GM18502 (cell line): ENCODE data around the gene RAD51C.
"Not testable (repeated sequence)": the region's sequence is repeated elsewhere in the genome, so short reads cannot be mapped to it uniquely, and the experiment has no call there.

Experiments
- ATAC-seq: cut with Tn5 transposase; IDR thresholded peaks from one replicate; pipeline ENCODE4 v1.9.1; 2021; ENCODE audit warnings: mild to moderate bottlenecking; ENCODE audit not compliant: unreplicated experiment, poor library complexity

Gene RAD51C

DNA sequence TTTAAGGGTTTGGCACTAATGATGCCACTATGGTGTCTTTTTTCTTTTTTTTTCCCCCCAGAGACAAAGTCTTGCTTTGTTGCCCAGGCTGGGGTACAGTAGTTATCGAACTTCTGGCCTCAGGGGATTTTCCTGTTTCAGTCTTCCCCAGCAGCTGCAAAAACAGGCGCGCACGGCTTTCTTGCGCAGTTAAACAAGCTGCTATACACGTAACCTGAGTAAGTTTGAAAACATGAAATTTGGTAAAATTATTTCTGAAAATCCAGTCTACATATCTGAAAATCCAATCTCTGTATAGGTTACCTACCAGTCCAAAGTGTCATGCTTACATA lies 12.4 kb upstream of the RAD51C start:
- no peak for ATAC-seq

DNA sequence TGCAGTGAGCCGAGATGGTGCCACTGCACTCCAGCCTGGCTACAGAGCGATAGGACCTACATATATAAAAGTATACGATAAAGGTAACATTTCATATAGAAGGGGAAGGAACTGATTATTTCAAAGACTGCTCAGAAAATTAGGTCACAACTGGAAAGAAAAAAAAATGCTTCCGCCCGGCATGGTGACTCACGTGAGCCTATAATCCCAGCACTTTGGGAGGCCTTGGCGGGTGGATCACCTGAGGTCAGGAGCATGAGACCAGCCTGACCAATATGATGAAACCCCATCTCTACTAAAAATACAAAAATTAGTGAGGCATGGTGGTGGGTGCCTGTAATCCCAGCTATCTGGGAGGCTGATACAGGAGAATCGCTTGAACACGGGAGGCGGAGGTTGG lies 8.4 kb upstream of the RAD51C start:
- no peak for ATAC-seq

DNA sequence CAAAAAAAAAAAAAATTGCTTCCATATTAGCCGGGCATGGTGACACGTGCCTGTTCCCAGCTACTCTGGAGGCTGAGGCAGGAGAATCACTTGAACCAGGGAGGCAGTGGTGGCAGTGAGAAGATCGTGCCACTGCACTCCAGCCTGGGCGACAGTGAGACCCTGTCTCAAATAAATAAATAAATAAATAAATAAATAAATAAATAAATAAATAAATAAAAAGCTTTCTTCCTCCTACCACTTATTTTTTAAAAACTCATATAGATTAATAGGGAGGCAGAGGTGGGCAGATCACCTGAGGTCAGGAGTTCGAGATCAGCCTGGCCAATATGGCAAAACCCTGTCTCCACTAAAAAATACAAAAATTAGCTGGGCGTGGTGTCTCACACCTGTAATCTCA lies 7.9 kb upstream of the RAD51C start:
- ATAC-seq = not testable (repeated sequence)

DNA sequence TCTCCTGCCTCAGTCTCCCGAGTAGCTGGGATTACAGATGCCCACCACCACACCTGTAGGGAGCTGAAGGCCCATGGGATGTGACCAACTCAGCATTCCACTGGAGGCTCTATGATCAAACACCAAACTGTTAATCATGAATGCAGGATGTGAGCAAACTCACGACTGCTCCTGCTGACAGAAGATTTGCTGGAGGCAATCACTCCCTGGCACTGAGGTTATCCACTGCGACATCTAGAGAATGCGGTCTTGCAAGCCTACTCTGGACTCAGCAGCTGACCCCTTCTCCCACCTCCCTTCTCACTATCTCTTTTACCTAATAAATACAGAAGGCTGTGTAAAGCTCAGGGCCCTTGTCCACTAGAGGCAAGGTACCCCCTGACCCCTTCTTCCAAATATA lies 5.4 kb upstream of the RAD51C start:
- no peak for ATAC-seq

DNA sequence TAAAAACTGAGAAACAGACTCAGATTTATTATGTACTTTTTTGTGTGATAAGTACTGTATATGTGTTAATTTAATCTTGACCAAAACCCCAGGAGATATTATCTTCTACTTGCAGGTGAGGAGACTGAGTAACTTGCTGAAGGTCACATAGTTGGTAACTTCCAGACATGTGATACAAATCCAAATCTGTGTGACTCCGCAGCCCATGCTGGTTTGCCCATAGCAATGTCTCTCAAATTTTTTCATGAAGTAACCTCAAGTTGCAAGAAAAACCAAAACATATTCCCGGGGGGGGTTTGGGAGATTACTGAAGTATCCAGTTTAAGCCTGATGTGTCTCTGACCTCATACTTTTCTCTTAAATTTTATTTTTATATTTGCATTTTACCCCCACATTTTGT lies 3.9 kb upstream of the RAD51C start:
- no peak for ATAC-seq

DNA sequence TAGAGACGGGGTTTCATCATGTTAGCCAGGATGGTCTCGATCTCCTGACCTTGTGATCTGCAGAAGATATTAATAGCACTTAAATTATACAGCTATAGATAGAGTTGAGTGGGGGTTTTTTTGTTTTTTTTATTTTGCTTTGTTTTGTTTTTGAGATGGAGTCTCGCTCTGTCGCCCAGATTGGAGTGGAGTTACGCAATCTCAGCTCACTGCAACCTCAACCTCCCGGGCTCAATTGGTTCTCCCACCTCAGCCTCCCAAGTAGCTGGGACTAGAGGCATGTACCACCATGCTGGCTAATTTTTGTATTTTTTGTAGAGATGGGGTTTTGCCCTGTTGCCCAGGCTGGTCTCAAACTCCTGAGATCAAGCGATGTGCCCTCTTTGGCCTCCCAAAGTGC lies 2.4 kb upstream of the RAD51C start:
- not testable (repeated sequence) for ATAC-seq

DNA sequence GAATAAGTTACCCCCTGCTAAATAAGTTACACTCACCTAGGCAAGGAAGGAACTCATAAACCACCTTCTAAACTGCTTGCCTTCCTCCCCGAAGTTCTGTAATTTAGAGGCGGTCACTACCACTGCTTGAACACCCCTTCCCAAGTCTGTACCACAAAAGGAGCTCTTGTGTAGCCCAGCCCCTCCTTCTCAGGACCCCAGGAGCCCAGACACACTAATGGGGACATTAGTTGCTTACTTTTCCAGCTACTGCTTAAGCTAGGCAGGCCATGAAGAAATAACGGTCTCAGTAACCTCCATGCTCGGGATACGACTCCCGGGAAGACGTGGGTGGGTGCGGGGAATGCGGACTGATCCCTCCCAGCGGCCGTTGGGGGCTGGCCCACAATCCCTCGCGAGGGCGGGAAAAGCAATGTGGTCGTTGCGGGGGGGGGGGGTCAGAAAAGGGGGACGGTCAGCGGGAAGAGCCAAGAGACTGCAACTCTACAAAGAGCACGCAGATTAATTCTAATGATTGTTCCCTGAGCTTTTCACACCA lies 632 bp upstream of the RAD51C start, which contains the start of gene TEX14:
TSS of gene TEX14 (minus strand) at position 345 of the 538 bp plus-strand sequence. CDS start 40,044 bp downstream, outside the sequence.
- no peak for ATAC-seq

DNA sequence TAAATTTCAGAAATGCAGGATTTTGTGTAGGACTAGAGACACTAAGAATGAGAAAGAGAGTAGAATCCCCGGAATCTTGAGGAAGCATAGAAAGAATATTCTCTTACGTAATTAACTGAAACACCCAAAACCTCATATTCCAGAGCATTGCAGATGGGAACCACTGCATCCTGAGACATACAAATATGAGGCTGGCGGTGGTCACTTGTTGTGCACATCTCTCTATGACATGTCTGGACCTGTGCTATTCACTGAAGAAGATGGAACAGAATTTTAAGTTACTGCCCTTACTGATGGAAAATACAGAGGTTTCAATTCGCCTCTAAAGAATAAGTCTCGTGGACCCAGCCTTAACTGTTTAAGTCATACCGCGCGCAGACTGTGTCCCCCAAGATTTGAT lies 806 bp downstream of the RAD51C start:
- ATAC-seq = no peak

DNA sequence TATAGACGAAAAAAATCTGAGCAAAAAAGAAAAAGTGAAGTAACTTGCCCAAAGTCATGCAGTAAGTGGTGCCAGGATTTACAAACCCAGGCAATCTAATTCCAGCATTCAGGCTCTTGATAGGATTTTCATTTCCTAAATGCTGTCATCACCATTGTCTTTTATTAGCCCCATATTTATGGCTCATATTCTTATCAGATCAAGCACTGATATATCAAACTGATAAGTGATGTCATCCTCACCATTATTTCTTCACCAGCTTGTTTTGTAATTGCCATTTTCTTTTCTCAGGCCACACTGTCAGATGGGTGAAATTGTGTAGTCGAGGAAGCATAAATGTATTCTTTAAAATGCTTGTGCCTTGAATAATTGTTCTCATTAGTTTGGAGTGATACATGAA lies 1.3 kb downstream of the RAD51C start:
- ATAC-seq = no peak

DNA sequence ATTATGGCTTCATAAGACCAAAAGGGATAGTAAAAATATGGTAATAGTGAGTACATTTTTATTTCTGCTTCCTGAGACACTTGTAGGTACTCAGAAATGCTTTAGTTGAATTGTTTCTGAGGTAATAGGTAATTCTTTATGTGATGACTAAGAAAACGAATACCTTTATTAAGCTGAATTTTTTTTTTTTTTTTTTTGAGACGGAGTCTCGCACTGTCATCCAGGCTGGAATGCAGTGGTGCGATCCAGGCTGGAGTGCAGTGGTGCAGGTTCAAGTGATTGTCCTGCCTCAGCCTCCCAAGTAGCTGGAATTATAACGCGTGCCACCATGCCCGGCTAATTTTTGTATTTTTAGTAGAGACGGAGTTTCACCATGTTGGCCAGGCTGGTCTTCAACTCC lies 1.9 kb downstream of the RAD51C start:
- ATAC-seq = no peak

DNA sequence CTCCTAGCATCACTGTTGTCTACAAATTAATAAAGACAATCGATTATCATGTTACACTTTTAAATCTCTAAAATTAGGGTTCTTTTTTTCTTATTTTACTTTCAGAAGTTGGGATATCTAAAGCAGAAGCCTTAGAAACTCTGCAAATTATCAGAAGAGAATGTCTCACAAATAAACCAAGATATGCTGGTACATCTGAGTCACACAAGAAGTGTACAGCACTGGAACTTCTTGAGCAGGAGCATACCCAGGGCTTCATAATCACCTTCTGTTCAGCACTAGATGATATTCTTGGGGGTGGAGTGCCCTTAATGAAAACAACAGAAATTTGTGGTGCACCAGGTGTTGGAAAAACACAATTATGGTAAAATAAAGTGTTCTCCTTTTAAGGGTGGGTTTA lies 2.4 kb downstream of the RAD51C start:
- no peak for ATAC-seq

DNA sequence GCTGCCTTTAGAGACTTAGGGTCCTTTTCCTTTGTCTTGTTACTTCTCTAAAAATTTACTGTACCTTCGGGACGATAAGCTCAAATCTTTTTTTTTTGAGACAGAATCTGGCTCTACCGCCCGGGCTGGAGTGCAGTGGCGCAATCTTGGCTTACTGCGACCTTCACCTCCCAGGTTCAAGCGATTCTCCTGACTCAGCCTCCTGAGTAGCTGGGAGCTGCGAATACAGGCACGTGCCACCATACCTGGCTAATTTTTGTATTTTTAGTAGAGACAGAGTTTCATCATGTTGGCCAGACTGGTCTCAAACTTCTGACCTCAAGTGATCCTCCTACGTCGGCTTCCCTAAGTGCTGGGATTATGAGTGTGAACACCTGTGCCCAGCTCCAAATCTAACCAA lies 7.4 kb downstream of the RAD51C start:
- ATAC-seq = no peak

DNA sequence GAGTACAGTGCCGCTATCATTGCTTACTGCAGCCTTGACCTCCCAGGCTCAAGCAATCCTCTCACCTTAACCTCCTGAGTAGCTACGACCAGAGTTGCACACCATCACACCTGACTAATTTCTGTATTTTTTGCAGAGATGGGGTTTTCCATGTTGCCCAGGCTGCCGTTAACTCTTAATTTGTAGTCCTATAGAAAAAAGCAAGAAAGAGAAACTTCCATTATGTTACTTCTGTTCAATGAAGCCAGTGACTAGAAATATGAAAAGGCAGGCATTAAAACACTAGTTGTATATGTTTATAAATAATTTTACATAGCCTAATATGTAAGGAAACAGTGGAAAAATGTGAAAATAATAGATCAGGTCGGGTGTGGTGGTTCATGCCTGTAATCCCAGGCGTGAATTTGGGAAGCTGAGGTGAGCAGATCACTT lies 9.7 kb downstream of the RAD51C start:
- no peak for ATAC-seq

DNA sequence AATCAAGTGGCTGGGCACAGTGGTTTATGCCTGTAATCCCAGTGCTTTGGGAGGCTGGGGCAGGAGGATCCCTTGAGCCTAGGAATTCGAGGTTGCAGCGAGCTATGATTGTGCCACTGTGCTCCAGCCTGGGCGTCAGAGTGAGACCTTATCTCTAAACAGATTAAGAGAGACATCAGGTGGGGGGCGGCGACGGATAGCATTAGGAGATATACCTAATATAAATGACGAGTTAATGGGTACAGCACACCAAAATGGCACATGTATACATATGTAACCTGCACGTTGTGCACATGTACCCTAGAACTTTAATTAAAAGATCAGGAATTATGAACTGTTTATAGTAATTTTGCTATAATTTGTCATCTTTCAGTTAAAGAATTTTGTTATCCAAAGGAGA lies 10.3 kb downstream of the RAD51C start:
- ATAC-seq = no peak

DNA sequence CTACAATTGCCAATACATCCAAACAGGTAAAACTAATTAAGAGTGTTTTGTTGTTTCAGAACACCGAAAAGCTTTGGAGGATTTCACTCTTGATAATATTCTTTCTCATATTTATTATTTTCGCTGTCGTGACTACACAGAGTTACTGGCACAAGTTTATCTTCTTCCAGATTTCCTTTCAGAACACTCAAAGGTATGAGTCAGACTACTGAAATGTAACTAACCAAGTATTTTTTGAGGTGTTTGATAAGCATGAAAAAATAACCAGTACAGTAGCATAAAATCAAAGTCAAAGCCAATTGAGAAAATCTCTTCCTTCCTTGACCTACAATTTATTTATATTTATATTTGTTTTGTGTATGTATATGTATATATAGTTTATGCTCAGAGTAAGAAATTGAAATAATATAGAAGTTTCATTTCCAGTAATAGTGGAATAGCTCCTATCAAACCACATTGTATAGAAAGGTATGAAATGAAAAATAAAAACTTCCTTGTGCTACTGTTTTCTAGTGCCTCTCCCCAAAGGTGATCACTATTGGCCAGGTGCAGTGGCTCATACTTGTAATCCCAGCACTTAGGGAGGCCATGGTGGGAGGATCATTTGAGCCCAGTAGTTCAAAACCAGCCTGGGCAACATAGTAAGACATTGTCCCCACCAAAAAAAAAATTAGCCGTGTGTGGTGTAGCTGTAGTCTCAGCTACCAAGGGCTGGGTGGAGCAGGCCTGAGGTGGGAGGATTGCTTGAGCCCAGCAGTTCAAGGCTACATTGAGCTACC lies 10.9 kb downstream of the RAD51C start:
- no peak for ATAC-seq

DNA sequence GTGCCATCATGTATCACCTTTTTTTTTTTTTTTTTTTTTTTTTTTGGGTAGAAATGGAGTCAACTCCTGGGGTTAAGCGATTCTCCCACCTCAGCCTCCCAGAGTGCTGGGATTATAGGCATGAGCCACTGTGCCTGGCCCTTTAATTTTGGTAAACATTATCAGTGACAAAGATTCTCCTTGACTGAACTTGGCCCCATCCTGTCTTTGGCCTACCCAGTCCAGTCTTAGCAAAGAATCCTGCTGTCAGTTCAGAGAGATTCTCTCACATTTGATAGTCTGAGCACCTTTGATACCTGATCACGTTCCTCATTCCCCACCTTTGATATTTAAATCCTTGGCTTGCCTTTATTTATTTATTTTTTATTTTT lies 11.5 kb downstream of the RAD51C start:
- no peak for ATAC-seq

DNA sequence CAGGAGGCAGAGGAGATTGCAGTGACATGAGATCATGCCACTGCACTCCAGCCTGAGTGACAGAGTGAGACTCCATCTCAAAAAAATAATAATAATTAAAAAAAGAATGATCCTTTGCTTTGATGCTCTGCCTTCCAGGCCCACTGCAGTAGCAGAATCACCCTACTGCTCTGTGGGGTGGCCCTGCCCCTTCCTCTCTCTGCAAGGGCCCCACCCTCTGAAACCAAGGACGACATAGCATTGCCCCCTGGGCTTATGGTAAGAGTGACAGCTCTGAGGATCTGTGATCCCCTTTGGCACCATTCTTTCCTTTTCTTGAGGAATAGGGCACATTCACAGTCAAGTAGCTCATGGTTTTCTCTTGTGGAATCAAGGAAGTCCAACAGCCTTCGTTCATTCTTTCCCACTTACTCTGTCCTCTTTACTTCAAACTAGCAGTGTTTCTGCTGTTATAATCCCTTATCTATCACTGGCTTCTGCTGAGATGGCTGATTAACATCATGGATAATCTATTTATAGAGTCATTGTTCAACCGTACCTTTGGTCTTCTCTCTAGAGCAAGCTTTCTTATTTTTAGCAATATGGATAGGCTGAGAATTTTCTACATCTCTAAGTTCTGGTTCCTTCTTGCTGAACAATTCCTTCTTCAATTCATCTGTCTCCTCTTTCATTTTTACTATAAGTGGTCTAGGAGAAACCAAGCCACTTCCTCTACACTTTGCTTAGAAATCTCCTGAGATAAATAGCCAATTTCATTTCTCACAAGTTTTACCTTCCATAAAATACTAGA lies 14.1 kb downstream of the RAD51C start:
- ATAC-seq = peak; percentile 53

DNA sequence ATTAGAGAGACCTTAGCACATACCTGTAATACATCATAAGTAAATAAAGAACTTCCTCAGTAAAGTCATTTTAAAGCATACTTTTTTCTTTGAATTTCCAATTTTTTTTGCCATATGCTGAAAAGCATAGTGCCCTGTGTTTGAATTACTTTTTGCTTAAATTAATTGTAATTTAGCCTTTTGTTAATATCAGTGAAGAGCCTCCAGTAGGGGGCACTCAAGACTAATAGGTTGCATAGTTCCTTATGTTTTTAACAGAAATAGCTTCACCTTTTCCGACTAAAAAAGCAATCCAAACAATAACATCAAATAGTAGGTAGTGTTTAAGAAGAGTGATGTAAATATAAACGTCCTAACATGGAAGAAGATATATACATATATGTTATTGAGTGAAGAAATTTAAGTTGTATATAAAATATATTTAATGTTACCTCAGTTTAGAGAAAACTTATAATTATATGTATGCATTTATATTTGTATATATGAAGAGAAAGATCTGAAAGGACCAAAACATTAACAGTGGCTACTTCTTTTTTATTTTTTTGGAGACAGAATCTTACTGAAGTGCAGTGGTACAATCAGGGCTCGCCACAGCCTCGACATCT lies 18.6 kb downstream of the RAD51C start:
- no peak for ATAC-seq

DNA sequence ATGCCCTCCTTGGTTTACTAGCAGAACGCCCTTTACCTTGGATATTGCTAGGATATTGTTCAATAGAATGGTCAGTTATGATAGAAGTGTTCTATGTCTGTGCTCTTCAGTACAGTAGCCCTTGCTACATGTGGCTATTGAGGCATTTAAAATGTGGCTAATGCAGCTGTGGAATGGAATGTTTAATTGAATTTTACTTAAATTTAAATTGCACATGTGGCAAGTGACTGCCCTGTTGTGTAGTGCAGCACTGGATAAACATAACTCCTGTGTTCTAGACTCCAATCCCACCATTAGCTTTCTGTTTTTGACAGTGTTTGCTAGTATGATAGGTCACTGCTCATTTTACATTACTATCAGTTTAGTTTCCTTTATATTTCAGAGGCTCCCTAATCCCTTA lies 29.9 kb downstream of the RAD51C start:
- ATAC-seq = no peak

DNA sequence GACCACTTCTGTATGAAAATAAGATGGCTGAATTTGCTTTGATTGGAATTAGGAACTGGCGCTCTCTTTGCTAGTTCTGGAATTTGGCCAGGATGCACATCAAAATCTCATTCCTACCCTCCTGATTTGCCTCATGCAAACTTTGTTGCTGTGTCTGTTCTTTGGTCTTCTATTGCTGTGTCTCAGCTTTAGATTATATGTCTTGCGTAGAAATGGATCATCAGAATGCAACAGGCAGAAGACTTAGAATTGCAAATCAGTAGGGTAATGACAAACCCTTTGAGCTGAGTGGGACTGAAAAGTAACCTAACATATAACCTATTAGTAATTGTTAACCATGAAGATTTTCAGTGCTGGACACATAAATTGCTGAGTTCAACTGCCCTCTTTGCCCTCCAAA lies 30.3 kb downstream of the RAD51C start:
- no peak for ATAC-seq

DNA sequence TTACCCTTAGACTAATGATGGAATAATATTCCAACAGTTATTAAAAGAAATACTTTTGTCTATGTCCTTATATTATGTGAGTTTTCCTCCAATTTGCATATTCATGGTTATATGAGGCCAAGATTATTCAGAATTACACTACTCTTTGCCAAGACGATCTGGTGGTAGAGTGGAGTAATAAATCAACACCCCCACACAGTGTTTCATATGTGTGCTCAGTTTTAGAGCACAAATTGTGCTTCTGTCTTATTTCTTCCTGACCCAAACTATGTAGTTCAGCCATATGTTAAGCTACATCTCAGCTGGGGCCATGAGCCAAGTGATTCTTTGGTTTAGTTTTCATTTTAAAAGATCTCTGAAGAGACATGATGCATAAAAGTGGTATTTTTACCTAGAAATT lies 36.4 kb downstream of the RAD51C start:
- no peak for ATAC-seq
